Liver (tissue), 9 donors: ENCODE data around the gene TP73. TPM values are rescaled to one million over a fixed set of nuclear protein-coding genes. Genes with fewer than 3 reads are reported as not detected.

Source experiments
- DNase-seq: peaks from one replicate; pipeline ENCODE4 v3.0.0-alpha.2; 2017; ENCODE audit warnings: low spot score
- H3K27ac ChIP-seq, 2 donors: one replicate each; pipeline ENCODE4 v1.7.0; 2013; ENCODE audit warnings: inconsistent platforms in 2 of 2, low read length in 2 of 2, control low read depth in 1 of 2, low read depth in 1 of 2, mild to moderate bottlenecking in 1 of 2
- H3K27me3 ChIP-seq, 4 donors: one replicate each; pipeline versions ENCODE4 v1.6.1 to v1.7.0; 2013; ENCODE audit warnings: low read length in 3 of 4, inconsistent platforms in 1 of 4, mild to moderate bottlenecking in 1 of 4, moderate library complexity in 1 of 4; ENCODE audit not compliant: control insufficient read depth in 4 of 4, insufficient read depth in 4 of 4
- H3K36me3 ChIP-seq, 4 donors: one replicate each; pipeline versions ENCODE4 v1.6.1 to v1.7.0; 2013; ENCODE audit warnings: low read length in 3 of 4, mild to moderate bottlenecking in 3 of 4, low read depth in 1 of 4, moderate library complexity in 1 of 4; ENCODE audit not compliant: control insufficient read depth in 4 of 4, insufficient read depth in 3 of 4
- H3K4me1 ChIP-seq, 4 donors: one replicate each; pipeline versions ENCODE4 v1.6.1 to v1.7.0; 2013; ENCODE audit warnings: low read length in 3 of 4, mild to moderate bottlenecking in 3 of 4, moderate library complexity in 1 of 4; ENCODE audit not compliant: control insufficient read depth in 4 of 4, insufficient read depth in 4 of 4
- H3K4me3 ChIP-seq, 3 donors: one replicate each; pipeline versions ENCODE4 v1.6.1 to v1.7.0; 2013; ENCODE audit warnings: low read length in 3 of 3, control low read depth in 1 of 3, low read depth in 1 of 3, mild to moderate bottlenecking in 1 of 3
- H3K9ac ChIP-seq, 2 donors: one replicate each; pipeline ENCODE4 v1.7.0; 2013; ENCODE audit warnings: low read length in 2 of 2, mild to moderate bottlenecking in 2 of 2, moderate library complexity in 2 of 2, control low read depth in 1 of 2, low read depth in 1 of 2
- H3K9me3 ChIP-seq, 4 donors: one replicate each; pipeline versions ENCODE4 v1.6.1 to v1.7.0; 2013; ENCODE audit warnings: low read length in 3 of 4; ENCODE audit not compliant: control insufficient read depth in 4 of 4
- ATF3 ChIP-seq: IDR thresholded peaks from 2 replicates; pipeline ENCODE4 v1.6.1; 2016; ENCODE audit warnings: antibody characterized with exemption
- CTCF ChIP-seq: fragments of 150-350 bp; IDR thresholded peaks from 2 replicates; pipeline ENCODE4 v1.5.1; 2017; ENCODE audit warnings: improper control_type of control experiment, low read depth, low read length; ENCODE audit not compliant: missing input control
- EGR1 ChIP-seq, 2 donors: IDR thresholded peaks; 2 replicates each; pipeline ENCODE4 v1.6.1; 2016 to 2018; ENCODE audit warnings: antibody characterized with exemption in 2 of 2, low read depth in 2 of 2
- FOXA2 ChIP-seq: IDR thresholded peaks from 2 replicates; pipeline ENCODE4 v1.6.1; 2016; ENCODE audit warnings: antibody characterized with exemption
- HNF4A ChIP-seq, 2 donors: conservative IDR thresholded peaks; 2 replicates each; pipeline ENCODE4 v1.6.1; 2016; ENCODE audit warnings: antibody characterized with exemption in 2 of 2, mild to moderate bottlenecking in 2 of 2
- HNF4G ChIP-seq: IDR thresholded peaks from 2 replicates; pipeline ENCODE4 v1.6.1; 2016; ENCODE audit warnings: antibody characterized with exemption
- REST ChIP-seq: IDR thresholded peaks from 2 replicates; pipeline ENCODE4 v1.6.1; 2016; ENCODE audit warnings: antibody characterized with exemption, mild to moderate bottlenecking
- RXRA ChIP-seq, 2 donors: IDR thresholded peaks; 2 replicates each; pipeline ENCODE4 v1.6.1; 2017 to 2018; ENCODE audit warnings: antibody characterized with exemption in 2 of 2, mild to moderate bottlenecking in 1 of 2
- SP1 ChIP-seq: IDR thresholded peaks from 2 replicates; pipeline ENCODE4 v1.6.1; 2018; ENCODE audit warnings: antibody characterized with exemption, mild to moderate bottlenecking
- TAF1 ChIP-seq: conservative IDR thresholded peaks from 2 replicates; pipeline ENCODE4 v1.6.1; 2016; ENCODE audit warnings: antibody characterized with exemption, mild to moderate bottlenecking
- YY1 ChIP-seq: IDR thresholded peaks from 2 replicates; pipeline ENCODE4 v1.6.1; 2016; ENCODE audit warnings: antibody characterized with exemption, mild to moderate bottlenecking
- WGBS: extraction: QIAGEN DNeasy Blood & Tissue Kit; methylation state at CpG from one replicate; pipeline ENCODE4 v1.1.7; 2013; 5-methylcytosine and 5-hydroxymethylcytosine counted together
- polyA plus RNA-seq, 2 donors: library from polyadenylated mRNA; stranded (reverse) in 1 of 2; unstranded in 1 of 2; fragments of 200-250 nt in 1 of 2; fragments of >200 nt in 1 of 2; fragmentation: Nextera tagmentation in 1 of 2; extraction: Ambion mirVana in 1 of 2; gene quantifications; one replicate each; pipeline versions ENCODE4 v1.2.1 to v1.2.3, GENCODE V29; 2013 to 2015
- total RNA-seq, 2 donors: library from RNA; depleted of rRNA; stranded (reverse); fragments of >200 nt; gene quantifications; one replicate each; pipeline ENCODE4 v1.2.3, GENCODE V29; 2014
- donor health status: healthy.
- donor health status: healthy.
- donor health status: healthy.
- donor health status: healthy.
- donor health status: healthy.

Gene TP73
- total and polyA plus RNA-seq, 4 donors: 0.08 to 0.29 (median 0.18) TPM

GRCh38 chr1:3644273-3644672, 8.0 kb upstream of the TP73 start:
- no peak for DNase-seq
- H3K36me3 ChIP-seq: peaks cover 14 to 27% (median 15%) of the 10 kb centered on the region in 4 donors

GRCh38 chr1:3645247-3645646, 7.1 kb upstream of the TP73 start:
- no peak for TF ChIP-seq REST
- TF ChIP-seq FOXA2: no peak
- no peak for TF ChIP-seq ATF3
- no peak for TF ChIP-seq YY1
- no peak for TF ChIP-seq SP1
- no peak for TF ChIP-seq CTCF
- no peak for TF ChIP-seq EGR1 (IDR thresholded peaks at IDR 0.05; ENCODE audit: low read depth in 2 of 2)
- no peak for TF ChIP-seq HNF4A (conservative IDR thresholded peaks at IDR 0.05)
- H3K27ac ChIP-seq: no peak overlapping the region
- H3K9me3 ChIP-seq: no peaks in the 10 kb centered on the region
- H3K9ac ChIP-seq: no peak overlapping the region
- WGBS: 98% methylated on average over 43 of the region's 43 CpGs
- H3K4me3 ChIP-seq: no peak overlapping the region
- peaks cover 3 to 14% (median 9%) of the 10 kb centered on the region in 4 donors for H3K4me1 ChIP-seq
- no peaks in the 10 kb centered on the region for H3K27me3 ChIP-seq
- H3K36me3 ChIP-seq: peaks cover 12 to 25% (median 14%) of the 10 kb centered on the region in 4 donors
- DNase-seq: no peak

More at GRCh38 chr1:3644273-3644672, 8.0 kb upstream of the TP73 start:
- Histone ChIP-seq H3K9me3 (no peaks in the 10 kb centered on the region), H3K27ac (no peak overlapping the region), H3K9ac (no peak overlapping the region), H3K27me3 (no peaks in the 10 kb centered on the region), H3K4me1 (peaks cover 3 to 10% (median 7%) of the 10 kb centered on the region in 4 donors), H3K4me3 (no peak overlapping the region)
- TF ChIP-seq REST (no peak), RXRA (IDR thresholded peaks at IDR 0.05) (no peak), HNF4G (no peak), HNF4A (conservative IDR thresholded peaks at IDR 0.05) (no peak), YY1 (no peak), TAF1 (no peak), EGR1 (IDR thresholded peaks at IDR 0.05; ENCODE audit: low read depth in 2 of 2) (no peak), SP1 (no peak)
- 91% methylated on average over 21 of the region's 25 CpGs for WGBS
